Kidney (tissue), 14 donors: ENCODE measurements around the gene ATP10D. TPM values are rescaled to one million over a fixed set of nuclear protein-coding genes. Genes with fewer than 3 reads are reported as not detected.

Source experiments
- DNase-seq, 5 donors: peaks; one replicate each; pipeline ENCODE4 v3.0.0-alpha.2; 2013 to 2020
- FAIRE-seq: peaks from 2 replicates; lab custom pipeline; 2012; peaks lifted over from hg19 to GRCh38; lab: Jason Lieb, UNC
- H3K27ac ChIP-seq, 2 donors: one replicate each; pipeline ENCODE4 v1.7.0; 2013; ENCODE audit warnings: low read depth in 2 of 2, low read length in 2 of 2, inconsistent platforms in 1 of 2
- H3K27me3 ChIP-seq: one replicate; pipeline ENCODE4 v1.7.1; 2013; ENCODE audit warnings: low read length, inconsistent platforms; ENCODE audit not compliant: control insufficient read depth, insufficient read depth
- H3K36me3 ChIP-seq, 3 donors: one replicate each; pipeline versions ENCODE4 v1.7.0 to v1.7.1; 2013; ENCODE audit warnings: low read length in 3 of 3, control low read depth in 1 of 3, inconsistent platforms in 1 of 3; ENCODE audit not compliant: insufficient read depth in 3 of 3, control insufficient read depth in 2 of 3
- H3K4me1 ChIP-seq, 3 donors: one replicate each; pipeline versions ENCODE4 v1.7.0 to v1.7.1; 2013; ENCODE audit warnings: low read length in 3 of 3, inconsistent platforms in 1 of 3, low read depth in 1 of 3; ENCODE audit not compliant: control insufficient read depth in 2 of 3, insufficient read depth in 2 of 3
- H3K4me3 ChIP-seq, 3 donors: one replicate each; pipeline versions ENCODE4 v1.7.0 to v1.8.1; 2013; ENCODE audit warnings: low read length in 3 of 3, control low read depth in 1 of 3, inconsistent platforms in 1 of 3
- H3K9ac ChIP-seq, 3 donors: one replicate each; pipeline versions ENCODE4 v1.7.0 to v1.7.1; 2013; ENCODE audit warnings: low read length in 3 of 3, control low read depth in 1 of 3, inconsistent platforms in 1 of 3
- H3K9me3 ChIP-seq, 3 donors: one replicate each; pipeline versions ENCODE4 v1.7.0 to v1.7.1; 2013; ENCODE audit warnings: low read length in 3 of 3, control low read depth in 1 of 3, inconsistent platforms in 1 of 3; ENCODE audit not compliant: control insufficient read depth in 2 of 3, insufficient read depth in 1 of 3
- CTCF ChIP-seq: IDR thresholded peaks from 3 replicates; pipeline ENCODE4 v1.5.1; 2012; ENCODE audit warnings: mild to moderate bottlenecking, moderate library complexity, borderline replicate concordance; ENCODE audit not compliant: insufficient read depth; ENCODE audit errors: extremely low read depth
- intact Hi-C: fragments of 100-400 bp; cut with DNase I; formaldehyde crosslinking; loops from one replicate; pipeline ENCODE4 v1.11.1; 2022
- polyA plus RNA-seq: library from polyadenylated mRNA; stranded (reverse); fragments of 350-450 nt; fragmentation: Illumina TruSeq; extraction: RNeasy Lipid Tissue Mini Kit (QIAGEN cat#74804); gene quantifications from one replicate; pipeline ENCODE4 v1.2.3, GENCODE V29; 2014; ENCODE audit warnings: low read depth, low replicate concordance; ENCODE audit not compliant: insufficient read depth
- total RNA-seq: library from RNA; stranded (reverse); fragmentation: NEBNext Ultra II Directional; extraction: Animal tissue kit (Norgen Biotek cat#: 25700); gene quantifications from one replicate; pipeline ENCODE4 v1.2.1, GENCODE V29; 2021
- donor health status: control.
- donor health status: control.
- donor health status: control.
- donor health status: control.
- donor health status: control.
- donor health status: DM: yes; HTN: yes; CAD: no.
- donor health status: Normal renal cell carcinoma (clear cell type).

The ATP10D gene
- total and polyA plus RNA-seq, 2 donors from 2014 or later = 10.4 to 43.6 TPM

DNA sequence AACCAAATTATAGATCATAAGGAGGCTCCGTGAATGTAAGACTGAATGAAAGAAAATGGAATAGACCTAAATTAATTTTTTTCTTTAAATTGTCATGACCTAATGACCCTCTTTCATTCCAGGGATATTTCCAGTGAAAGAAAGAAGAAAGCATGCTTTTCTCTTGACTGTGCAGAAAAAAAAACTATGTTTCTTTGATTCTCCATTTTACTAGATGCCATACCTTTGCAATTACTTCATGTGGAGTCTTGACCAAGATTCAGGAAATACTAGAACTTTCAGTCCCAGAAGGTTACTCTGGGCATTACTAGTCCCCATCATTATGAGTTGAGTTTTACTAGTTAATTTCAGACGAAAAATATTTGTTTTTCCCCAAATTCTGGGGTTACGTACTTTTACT, 15.1 kb upstream of the ATP10D start:
- TF ChIP-seq CTCF = no peak
- no peak for FAIRE-seq
- H3K36me3 ChIP-seq = no peaks in the 10 kb centered on the region
- no peaks in the 10 kb centered on the region for H3K27me3 ChIP-seq
- H3K4me1 ChIP-seq = no peaks in the 10 kb centered on the region
- intact Hi-C loops = no loop called here
- no peak for DNase-seq
- no peak overlapping the region for H3K4me3 ChIP-seq
- no peak overlapping the region for H3K27ac ChIP-seq
- no peaks in the 10 kb centered on the region for H3K9me3 ChIP-seq
- no peak overlapping the region for H3K9ac ChIP-seq

GRCh38 chr4:47471064-47471463, 14.0 kb upstream of the ATP10D start:
- no peaks in the 10 kb centered on the region for H3K9me3 ChIP-seq
- DNase-seq (peak in 1 of 5 donors; percentile 35), FAIRE-seq (no peak)
- intact Hi-C loops = no loop called here
- H3K9ac ChIP-seq = no peak overlapping the region
- no peaks in the 10 kb centered on the region for H3K36me3 ChIP-seq
- no peak for TF ChIP-seq CTCF
- H3K27ac ChIP-seq = no peak overlapping the region
- H3K4me3 ChIP-seq = no peak overlapping the region
- H3K27me3 ChIP-seq = no peaks in the 10 kb centered on the region
- H3K4me1 ChIP-seq = no peaks in the 10 kb centered on the region

GRCh38 chr4:47471591-47471990, 13.5 kb upstream of the ATP10D start:
- H3K4me3 ChIP-seq = no peak overlapping the region
- no peaks in the 10 kb centered on the region for H3K9me3 ChIP-seq
- intact Hi-C loops = no loop called here
- DNase-seq (no peak), FAIRE-seq (no peak)
- no peak overlapping the region for H3K9ac ChIP-seq
- no peaks in the 10 kb centered on the region for H3K4me1 ChIP-seq
- no peaks in the 10 kb centered on the region for H3K36me3 ChIP-seq
- H3K27me3 ChIP-seq = no peaks in the 10 kb centered on the region
- no peak for TF ChIP-seq CTCF
- no peak overlapping the region for H3K27ac ChIP-seq

- FAIRE-seq (no peak), DNase-seq (no peak)
- no peaks in the 10 kb centered on the region for H3K27me3 ChIP-seq
- H3K9me3 ChIP-seq = no peaks in the 10 kb centered on the region
- intact Hi-C loops = no loop called here
- no peak for TF ChIP-seq CTCF
- no peak overlapping the region for H3K4me3 ChIP-seq
- no peak overlapping the region for H3K9ac ChIP-seq
- H3K4me1 ChIP-seq = no peaks in the 10 kb centered on the region
- no peaks in the 10 kb centered on the region for H3K36me3 ChIP-seq
- H3K27ac ChIP-seq = no peak overlapping the region
Observed at GRCh38 chr4:47473141-47473750, 11.8 kb upstream of the ATP10D start.
